Peyer's patch (tissue), 4 donors: Measurements from ENCODE around the gene IGFBP4.

Source experiments
- POLR2A ChIP-seq, 2 donors: fragments of 450-650 bp; IDR thresholded peaks; one replicate each; pipeline ENCODE4 v1.5.1; 2017; ENCODE audit warnings: antibody characterized with exemption in 2 of 2, mild to moderate bottlenecking in 2 of 2, moderate library complexity in 2 of 2
- TF ChIP-seq, protein P1 (sequence below), 6 experiments: fragments of 450-650 bp in 4 of 6; fragments of 200-600 bp in 2 of 6; sonication (generic) in 1 of 6; IDR thresholded peaks; one replicate each; pipeline ENCODE4 v1.5.1; 2017 to 2019; ENCODE audit warnings: antibody characterized with exemption in 6 of 6, mild to moderate bottlenecking in 3 of 6, moderate library complexity in 1 of 6

DNA sequence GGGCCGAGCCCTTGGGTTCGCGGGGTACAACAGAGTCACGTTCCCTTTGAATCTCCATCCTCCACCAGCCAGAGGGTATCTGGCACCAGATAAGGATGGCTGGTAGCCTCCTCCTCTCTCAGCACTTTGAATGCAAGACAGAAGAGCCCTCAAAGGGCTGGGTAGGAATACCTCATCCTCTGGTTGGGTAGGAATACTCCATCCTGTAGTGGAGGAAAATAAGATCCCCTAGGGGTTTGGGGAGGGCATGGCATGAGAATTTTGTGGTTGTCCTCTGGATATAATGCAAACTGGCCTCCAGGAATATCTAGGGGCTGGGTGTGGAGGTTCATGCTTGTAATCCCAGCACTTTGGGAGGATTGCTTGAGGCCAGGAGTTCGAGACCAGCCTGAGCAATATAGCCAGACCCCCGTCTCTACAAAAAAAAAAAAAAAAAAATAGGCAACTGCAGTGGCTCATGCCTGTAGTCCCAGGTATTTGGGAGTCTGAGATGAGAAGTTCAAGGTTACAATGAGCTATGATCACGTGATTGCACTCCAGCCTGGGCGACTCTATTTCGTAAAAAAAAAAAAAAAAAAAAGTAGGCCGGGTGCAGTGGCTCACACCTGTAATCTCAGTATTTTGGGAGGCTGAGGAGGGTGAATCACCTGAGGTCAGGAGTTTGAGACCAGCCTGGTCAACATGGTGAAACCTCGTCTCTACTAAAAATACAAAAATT, 2.7 kb downstream of the IGFBP4 start:
- TF ChIP-seq POLR2A (IDR thresholded peaks at IDR 0.05): no peak
- TF ChIP-seq, protein P1, sequence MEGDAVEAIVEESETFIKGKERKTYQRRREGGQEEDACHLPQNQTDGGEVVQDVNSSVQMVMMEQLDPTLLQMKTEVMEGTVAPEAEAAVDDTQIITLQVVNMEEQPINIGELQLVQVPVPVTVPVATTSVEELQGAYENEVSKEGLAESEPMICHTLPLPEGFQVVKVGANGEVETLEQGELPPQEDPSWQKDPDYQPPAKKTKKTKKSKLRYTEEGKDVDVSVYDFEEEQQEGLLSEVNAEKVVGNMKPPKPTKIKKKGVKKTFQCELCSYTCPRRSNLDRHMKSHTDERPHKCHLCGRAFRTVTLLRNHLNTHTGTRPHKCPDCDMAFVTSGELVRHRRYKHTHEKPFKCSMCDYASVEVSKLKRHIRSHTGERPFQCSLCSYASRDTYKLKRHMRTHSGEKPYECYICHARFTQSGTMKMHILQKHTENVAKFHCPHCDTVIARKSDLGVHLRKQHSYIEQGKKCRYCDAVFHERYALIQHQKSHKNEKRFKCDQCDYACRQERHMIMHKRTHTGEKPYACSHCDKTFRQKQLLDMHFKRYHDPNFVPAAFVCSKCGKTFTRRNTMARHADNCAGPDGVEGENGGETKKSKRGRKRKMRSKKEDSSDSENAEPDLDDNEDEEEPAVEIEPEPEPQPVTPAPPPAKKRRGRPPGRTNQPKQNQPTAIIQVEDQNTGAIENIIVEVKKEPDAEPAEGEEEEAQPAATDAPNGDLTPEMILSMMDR (IDR thresholded peaks at IDR 0.05): peak in 3 of 6 experiments; percentile 14 to 17 (median 16)
